Measurements from ENCODE around the gene KCNMA1.

GRCh38 chr10:77620731-77621130 lies 16.9 kb downstream of the KCNMA1 start:
- no peak for TF ChIP-seq BHLHE40 (IDR thresholded peaks at IDR 0.05; ENCODE audit: low read length)
- TF ChIP-seq SMAD2 (IDR thresholded peaks at IDR 0.05; ENCODE audit: low read depth, low read length): no peak
- TF ChIP-seq ZNF79 (CRISPR knock-in tag; IDR thresholded peaks at IDR 0.05; ENCODE audit: low read depth): no peak
- TF ChIP-seq REST (IDR thresholded peaks at IDR 0.05; ENCODE audit: borderline replicate concordance): no peak
- no peak for TF ChIP-seq REST (CRISPR knock-in tag; IDR thresholded peaks at IDR 0.05; ENCODE audit: low read depth)
- no peak for TF ChIP-seq MXI1 (IDR thresholded peaks at IDR 0.05; ENCODE audit: low read depth, low read length)
- no peak for TF ChIP-seq CHD4 (IDR thresholded peaks at IDR 0.05; ENCODE audit: insufficient read depth, insufficient replicate concordance, low read depth, low read length, poor library complexity, severe bottlenecking)
- no peak for TF ChIP-seq TRIM28 (IDR thresholded peaks at IDR 0.05)
- TF ChIP-seq CTCF (IDR thresholded peaks at IDR 0.05 in 2 of 3, conservative IDR thresholded peaks at IDR 0.05 in 1 of 3; ENCODE audit: insufficient read depth in 2 of 3, low read depth in 1 of 3, low read length in 3 of 3): no peak
